GM12891 (cell line): ENCODE measurements around the gene GSTP1.
A peak's percentile ranks its signal among the peaks of the same experiment; 100 is the strongest.
"Not testable (repeated sequence)": the region's sequence is repeated elsewhere in the genome, so short reads cannot be mapped to it uniquely, and the experiment has no call there.

Experiments
- DNase-seq: peaks from one replicate; pipeline ENCODE4 v3.0.0; 2011; ENCODE audit warnings: low spot score; ENCODE audit not compliant: insufficient read length
- FAIRE-seq: peaks from 2 replicates; lab custom pipeline; 2011; peaks lifted over from hg19 to GRCh38; lab: Jason Lieb, UNC
- PAX5 ChIP-seq: IDR thresholded peaks from 2 replicates; pipeline ENCODE4 v1.6.1; 2011; ENCODE audit warnings: low read length, moderate library complexity, mild to moderate bottlenecking; ENCODE audit not compliant: insufficient read depth, severe bottlenecking
- POLR2A ChIP-seq: IDR thresholded peaks from 2 replicates; pipeline ENCODE4 v1.6.1; 2011; ENCODE audit warnings: low read depth, low read length, control low read depth
- POLR2AphosphoS5 ChIP-seq: IDR thresholded peaks from 2 replicates; pipeline ENCODE4 v1.6.1; 2011; ENCODE audit warnings: low read depth, low read length, control low read depth
- POU2F2 ChIP-seq: IDR thresholded peaks from 2 replicates; pipeline ENCODE4 v1.6.1; 2011; ENCODE audit warnings: low read depth, mild to moderate bottlenecking, control low read depth, low read length, moderate library complexity
- SPI1 ChIP-seq: IDR thresholded peaks from 2 replicates; pipeline ENCODE4 v1.6.1; 2011; ENCODE audit warnings: low read depth, low read length, control low read depth
- TAF1 ChIP-seq: IDR thresholded peaks from 2 replicates; pipeline ENCODE4 v1.6.1; 2011; ENCODE audit warnings: low read depth, low read length, control low read depth

Gene GSTP1

GRCh38 chr11:67544616-67545242, 38.9 kb upstream of the GSTP1 start:
- no peak for FAIRE-seq
- no peak for TF ChIP-seq TAF1
- no peak for TF ChIP-seq POU2F2
- TF ChIP-seq POLR2A, result no peak
- no peak for TF ChIP-seq POLR2AphosphoS5
- TF ChIP-seq SPI1, result no peak
- no peak for TF ChIP-seq PAX5
- no peak for DNase-seq

GRCh38 chr11:67545280-67545679, 38.3 kb upstream of the GSTP1 start:
- no peak for FAIRE-seq
- DNase-seq, result no peak
- TF ChIP-seq TAF1, result no peak
- no peak for TF ChIP-seq PAX5
- no peak for TF ChIP-seq SPI1
- TF ChIP-seq POLR2A, result no peak

GRCh38 chr11:67548112-67548511, 35.5 kb upstream of the GSTP1 start:
- FAIRE-seq, DNase-seq: not testable (repeated sequence)

- TF ChIP-seq POLR2AphosphoS5, result no peak
- no peak for TF ChIP-seq POLR2A
- TF ChIP-seq POU2F2, result no peak
- no peak for TF ChIP-seq PAX5
- no peak for TF ChIP-seq SPI1
- no peak for TF ChIP-seq TAF1
- FAIRE-seq (no peak), DNase-seq (no peak)
These were observed 35.0 kb upstream of the GSTP1 start for GRCh38 chr11:67548555-67549110.

GRCh38 chr11:67551127-67551526, 32.5 kb upstream of the GSTP1 start:
- TF ChIP-seq PAX5, result no peak
- no peak for TF ChIP-seq POU2F2
- no peak for TF ChIP-seq POLR2A
- TF ChIP-seq POLR2AphosphoS5, result no peak
- no peak for TF ChIP-seq SPI1
- no peak for TF ChIP-seq TAF1
- FAIRE-seq, result no peak
- DNase-seq, result no peak

- DNase-seq, FAIRE-seq: not testable (repeated sequence)
These were observed 31.9 kb upstream of the GSTP1 start for GRCh38 chr11:67551697-67552096.

GRCh38 chr11:67556244-67556643, 27.4 kb upstream of the GSTP1 start:
- no peak for TF ChIP-seq POLR2A
- TF ChIP-seq POU2F2, result no peak
- no peak for TF ChIP-seq POLR2AphosphoS5
- TF ChIP-seq SPI1, result no peak
- no peak for TF ChIP-seq TAF1
- no peak for TF ChIP-seq PAX5
- DNase-seq, result no peak
- no peak for FAIRE-seq

GRCh38 chr11:67558084-67558772, 25.4 kb upstream of the GSTP1 start:
- FAIRE-seq, result peak; percentile 80

GRCh38 chr11:67561971-67562619, 21.5 kb upstream of the GSTP1 start:
- TF ChIP-seq POLR2A (no peak), POU2F2 (peak; percentile 75; the same call in 1 of the 2 replicates), SPI1 (no peak), TAF1 (no peak), PAX5 (peak; percentile 88), POLR2AphosphoS5 (no peak)
- DNase-seq (no peak), FAIRE-seq (peak; percentile 43)

More at GRCh38 chr11:67558084-67558772, 25.4 kb upstream of the GSTP1 start:
- TF ChIP-seq TAF1 (no peak), SPI1 (peak; percentile 21; the same call in 1 of the 2 replicates), POU2F2 (peak; percentile 37; the same call in 1 of the 2 replicates), PAX5 (no peak), POLR2A (no peak)
- DNase-seq, result no peak

- TF ChIP-seq SPI1 (no peak), POU2F2 (no peak), POLR2A (no peak), POLR2AphosphoS5 (no peak)
- DNase-seq, result no peak
- FAIRE-seq, result no peak
These were observed 20.5 kb upstream of the GSTP1 start for GRCh38 chr11:67562963-67563704.

GRCh38 chr11:67563705-67564114, 19.9 kb upstream of the GSTP1 start:
- not testable (repeated sequence) for DNase-seq, FAIRE-seq
